DND-41 (cell line): ENCODE results near the gene KIAA0408.

Experiments
- CTCF ChIP-seq: IDR thresholded peaks from 2 replicates; pipeline ENCODE4 v1.5.1; 2012; ENCODE audit warnings: borderline replicate concordance, low read length, moderate library complexity, mild to moderate bottlenecking; ENCODE audit not compliant: poor library complexity, severe bottlenecking; ENCODE audit errors: extremely low read depth
- EZH2 ChIP-seq: IDR thresholded peaks from 3 replicates; pipeline ENCODE4 v1.6.1; 2012; ENCODE audit warnings: borderline replicate concordance, low read depth, mild to moderate bottlenecking, moderate library complexity, low read length, inconsistent platforms; ENCODE audit not compliant: severe bottlenecking

- TF ChIP-seq CTCF, result no peak
- TF ChIP-seq EZH2, result no peak
Measured at GRCh38 chr6:127460465-127460864, 1.3 kb upstream of the KIAA0408 start.
